Testis (tissue), 3 donors: ENCODE results near the gene CALML5. TPM values are rescaled to one million over a fixed set of nuclear protein-coding genes. Genes with fewer than 3 reads are reported as not detected.
A peak's percentile ranks its signal among the peaks of the same experiment; 100 is the strongest.

ENCODE experiments used
- DNase-seq: peaks from one replicate; pipeline ENCODE4 v3.0.0-alpha.2; 2019
- H3K27ac ChIP-seq, 2 donors: fragments of 200-600 bp; sonication (generic); one replicate each; pipeline ENCODE4 v1.5.1; 2019
- H3K27me3 ChIP-seq: fragments of 200-600 bp; sonication (generic); one replicate; pipeline ENCODE4 v1.5.1; 2019
- H3K36me3 ChIP-seq: fragments of 200-600 bp; sonication (generic); one replicate; pipeline ENCODE4 v1.5.1; 2017; ENCODE audit warnings: low read depth; ENCODE audit errors: missing control alignments
- H3K4me1 ChIP-seq: fragments of 200-600 bp; sonication (generic); one replicate; pipeline ENCODE4 v1.5.1; 2019
- H3K4me3 ChIP-seq, 2 donors: fragments of 200-600 bp; sonication (generic); one replicate each; pipeline ENCODE4 v1.5.1; 2017 to 2019
- H3K9me3 ChIP-seq: fragments of 200-600 bp; sonication (generic); one replicate; pipeline ENCODE4 v1.5.1; 2017
- POLR2A ChIP-seq: fragments of 450-650 bp; IDR thresholded peaks from one replicate; pipeline ENCODE4 v1.6.1; 2017; ENCODE audit warnings: antibody characterized with exemption, mild to moderate bottlenecking, moderate library complexity
- WGBS, 2 donors: methylation state at CpG; one replicate each; pipeline ENCODE4 v1.1.5; 2018; 5-methylcytosine and 5-hydroxymethylcytosine counted together
- intact Hi-C: fragments of 100-400 bp; cut with DNase I; formaldehyde crosslinking; loops from one replicate; pipeline ENCODE4 v1.15.1; 2023; ENCODE audit warnings: low total_unique reads
- polyA plus RNA-seq: library from polyadenylated mRNA; stranded (reverse); fragments of 350-450 nt; fragmentation: Illumina TruSeq; extraction: RNeasy Lipid Tissue Mini Kit (QIAGEN cat#74804); gene quantifications from one replicate; pipeline ENCODE4 v1.2.3, GENCODE V29; 2014; ENCODE audit warnings: low read depth, low replicate concordance; ENCODE audit not compliant: insufficient read depth
- total RNA-seq, 2 donors: library from RNA; depleted of rRNA; stranded (reverse); fragments of >200 nt; gene quantifications; one replicate each; pipeline ENCODE4 v1.2.3, GENCODE V29; 2016
- TF ChIP-seq, protein P1 (sequence below), 3 experiments: fragments of 450-650 bp in 2 of 3; fragments of 200-600 bp in 1 of 3; sonication (generic) in 1 of 3; IDR thresholded peaks; one replicate each; pipeline ENCODE4 v1.5.1; 2016 to 2019; ENCODE audit warnings: antibody characterized with exemption in 3 of 3, mild to moderate bottlenecking in 2 of 3, moderate library complexity in 1 of 3

Gene CALML5
- total and polyA plus RNA-seq, 3 donors from 2014 or later, result 0.50 TPM; not detected in 2

DNA sequence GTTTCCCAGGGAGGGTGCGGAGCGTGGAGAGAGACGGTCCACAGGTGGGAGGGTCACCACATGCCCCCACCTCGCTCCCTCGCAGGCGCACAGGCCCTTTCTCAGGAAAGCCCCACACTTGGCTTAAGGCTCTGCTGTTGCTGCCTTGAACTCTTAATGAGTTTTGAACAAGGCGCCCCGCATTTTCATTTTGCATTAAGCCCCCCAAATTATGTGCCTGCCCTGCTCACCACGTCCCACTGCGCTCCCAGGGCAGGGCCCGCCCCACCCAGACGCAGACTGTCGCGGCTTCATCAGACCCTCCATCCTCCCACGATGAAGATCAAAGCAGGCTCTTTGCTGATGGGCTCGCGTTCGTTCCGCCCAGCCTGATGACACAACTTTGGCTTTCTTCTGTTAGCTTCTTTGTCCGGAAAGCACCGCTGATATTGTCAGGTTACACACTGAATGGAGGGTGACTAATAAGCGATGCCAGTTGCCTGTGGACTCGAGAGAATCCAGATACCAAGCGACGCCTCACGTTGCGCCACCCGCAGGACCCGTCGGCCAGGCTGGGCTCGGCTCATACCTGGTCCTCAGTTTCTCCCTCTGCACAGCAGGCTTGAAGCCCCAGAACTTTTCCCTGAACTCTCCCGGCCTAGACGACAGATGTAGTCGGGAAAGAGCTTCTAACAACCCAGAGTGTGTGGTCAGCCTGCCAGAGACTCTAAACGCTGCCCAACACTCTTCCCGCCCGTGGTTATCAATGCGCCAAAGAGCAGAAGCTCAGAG, 34.9 kb upstream of the CALML5 start:
- Histone ChIP-seq H3K27ac (peak overlapping the region in 1 of 2 donors; percentile 44), H3K4me3 (peak overlapping the region in 1 of 2 donors; percentile 20), H3K9me3 (no peaks in the 10 kb centered on the region), H3K27me3 (no peaks in the 10 kb centered on the region), H3K4me1 (peaks cover 8% of the 10 kb centered on the region), H3K36me3 (no peaks in the 10 kb centered on the region)
- intact Hi-C loops, result no loop called here
- TF ChIP-seq POLR2A, result no peak
- TF ChIP-seq, protein P1, sequence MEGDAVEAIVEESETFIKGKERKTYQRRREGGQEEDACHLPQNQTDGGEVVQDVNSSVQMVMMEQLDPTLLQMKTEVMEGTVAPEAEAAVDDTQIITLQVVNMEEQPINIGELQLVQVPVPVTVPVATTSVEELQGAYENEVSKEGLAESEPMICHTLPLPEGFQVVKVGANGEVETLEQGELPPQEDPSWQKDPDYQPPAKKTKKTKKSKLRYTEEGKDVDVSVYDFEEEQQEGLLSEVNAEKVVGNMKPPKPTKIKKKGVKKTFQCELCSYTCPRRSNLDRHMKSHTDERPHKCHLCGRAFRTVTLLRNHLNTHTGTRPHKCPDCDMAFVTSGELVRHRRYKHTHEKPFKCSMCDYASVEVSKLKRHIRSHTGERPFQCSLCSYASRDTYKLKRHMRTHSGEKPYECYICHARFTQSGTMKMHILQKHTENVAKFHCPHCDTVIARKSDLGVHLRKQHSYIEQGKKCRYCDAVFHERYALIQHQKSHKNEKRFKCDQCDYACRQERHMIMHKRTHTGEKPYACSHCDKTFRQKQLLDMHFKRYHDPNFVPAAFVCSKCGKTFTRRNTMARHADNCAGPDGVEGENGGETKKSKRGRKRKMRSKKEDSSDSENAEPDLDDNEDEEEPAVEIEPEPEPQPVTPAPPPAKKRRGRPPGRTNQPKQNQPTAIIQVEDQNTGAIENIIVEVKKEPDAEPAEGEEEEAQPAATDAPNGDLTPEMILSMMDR (IDR thresholded peaks at IDR 0.05), result no peak
- 64 to 70% methylated on average over 34 to 38 of the region's 38 CpGs for WGBS, 2 donors
- DNase-seq, result no peak

DNA sequence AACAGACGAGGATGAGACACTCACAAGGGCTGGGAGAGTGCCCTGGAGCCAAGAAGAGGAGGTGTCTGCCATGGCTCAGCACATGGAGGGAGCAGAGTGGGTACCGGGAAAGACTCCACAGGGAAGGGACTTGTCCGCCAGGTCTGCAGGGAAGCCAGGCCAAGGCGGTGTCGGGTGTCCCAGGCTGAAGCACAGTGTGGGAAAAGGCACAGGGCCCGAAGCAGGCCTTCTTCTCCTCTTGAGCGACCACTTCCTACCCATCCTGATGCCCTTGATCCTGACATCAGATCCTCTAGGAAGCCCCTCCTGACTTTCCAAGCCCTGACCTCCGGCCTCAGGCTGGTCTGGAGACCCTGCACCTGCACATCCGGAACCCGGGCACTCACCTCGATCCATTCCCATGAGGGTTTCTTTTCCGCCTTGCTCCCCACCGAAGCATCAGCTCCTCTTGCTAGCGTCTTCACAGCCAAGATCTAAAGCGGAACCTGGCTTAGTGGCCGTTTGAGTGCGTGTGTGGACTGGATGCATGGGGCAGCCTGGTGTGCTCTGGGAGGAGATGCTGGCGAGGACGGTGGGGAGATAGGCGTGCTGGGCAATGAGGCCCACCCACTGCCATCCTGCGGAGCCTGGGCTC, 33.8 kb upstream of the CALML5 start:
- H3K27me3 ChIP-seq, result no peaks in the 10 kb centered on the region
- H3K4me1 ChIP-seq, result peaks cover 8% of the 10 kb centered on the region
- WGBS, 2 donors, result 90 to 95% methylated on average over 21 of the region's 21 CpGs
- H3K9me3 ChIP-seq, result no peaks in the 10 kb centered on the region
- DNase-seq, result no peak
- H3K27ac ChIP-seq, result no peak overlapping the region
- intact Hi-C loops, result no loop called here
- no peaks in the 10 kb centered on the region for H3K36me3 ChIP-seq
- TF ChIP-seq POLR2A, result no peak
- TF ChIP-seq, protein P1 (IDR thresholded peaks at IDR 0.05), result no peak
- no peak overlapping the region for H3K4me3 ChIP-seq

DNA sequence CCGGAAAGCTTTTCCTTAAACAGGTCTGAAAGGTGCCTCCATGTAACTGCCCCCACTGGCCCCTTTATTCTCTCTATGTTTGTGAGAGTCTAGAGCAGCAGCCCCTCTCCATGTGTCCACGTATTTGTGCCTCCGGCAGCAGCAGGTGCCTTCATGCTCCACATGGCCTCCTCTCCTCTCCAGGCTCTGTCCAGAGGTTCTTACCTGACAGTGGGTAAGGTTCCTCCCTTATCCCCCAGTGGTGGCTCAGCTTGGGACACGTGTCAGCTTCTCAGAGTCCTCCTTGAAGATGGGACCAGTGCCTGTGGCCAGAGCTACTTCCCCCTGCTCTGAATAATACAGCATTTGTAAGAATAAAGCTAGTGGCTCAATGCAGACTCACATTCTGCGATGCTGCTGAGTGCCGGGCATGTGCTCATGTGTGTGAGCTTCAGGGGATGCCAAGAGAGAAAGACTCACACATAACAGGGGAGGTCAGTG, 33.3 kb upstream of the CALML5 start:
- H3K4me1 ChIP-seq, result peaks cover 8% of the 10 kb centered on the region
- WGBS, 2 donors, result 79 to 92% methylated on average over 6 of the region's 6 CpGs
- intact Hi-C loops, result no loop called here
- no peaks in the 10 kb centered on the region for H3K9me3 ChIP-seq
- no peak for DNase-seq
- H3K36me3 ChIP-seq, result no peaks in the 10 kb centered on the region
- H3K27me3 ChIP-seq, result no peaks in the 10 kb centered on the region
- no peak overlapping the region for H3K27ac ChIP-seq
- TF ChIP-seq, protein P1 (IDR thresholded peaks at IDR 0.05), result no peak
- TF ChIP-seq POLR2A, result no peak
- H3K4me3 ChIP-seq, result no peak overlapping the region

DNA sequence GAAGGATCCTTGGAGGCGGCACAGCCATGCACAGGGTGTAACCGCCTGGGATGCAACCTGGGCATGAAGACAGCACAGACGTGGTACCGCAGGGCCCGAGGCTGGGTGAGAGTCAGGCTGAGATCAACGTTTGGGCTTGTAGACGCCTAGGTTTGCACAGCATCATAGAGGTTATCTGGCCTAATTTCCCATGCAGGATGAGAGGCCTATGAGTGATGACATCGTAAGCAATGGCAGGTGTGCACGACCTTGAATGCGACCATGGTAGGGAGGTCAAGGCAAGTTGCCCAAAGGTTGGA, 32.9 kb upstream of the CALML5 start:
- Histone ChIP-seq H3K36me3 (no peaks in the 10 kb centered on the region), H3K27me3 (no peaks in the 10 kb centered on the region), H3K4me1 (peaks cover 8% of the 10 kb centered on the region), H3K9me3 (no peaks in the 10 kb centered on the region), H3K27ac (no peak overlapping the region), H3K4me3 (no peak overlapping the region)
- intact Hi-C loops, result no loop called here
- DNase-seq, result no peak
- TF ChIP-seq, protein P1 (IDR thresholded peaks at IDR 0.05), result no peak
- TF ChIP-seq POLR2A, result no peak
- 78 to 91% methylated on average over 10 of the region's 10 CpGs for WGBS, 2 donors
